Body of pancreas (tissue), 4 donors: ENCODE data around the gene HOXC10. TPM values are rescaled to one million over a fixed set of nuclear protein-coding genes. Genes with fewer than 3 reads are reported as not detected.

Source experiments
- ATAC-seq: fragments of 150-250 bp; one replicate; pipeline ENCODE4 v1.9.1; 2016
- DNase-seq, 4 donors: peaks; one replicate each; pipeline ENCODE4 v3.0.0-alpha.2; 2019
- H3K27ac ChIP-seq, 4 donors: fragments of 200-600 bp; sonication (generic); 1 replicate in 3 of 4; 2 replicates in 1 of 4; pipeline versions ENCODE4 v1.5.1 to v1.6.1; 2016 to 2019; ENCODE audit warnings: mild to moderate bottlenecking in 1 of 4, mixed read lengths in 1 of 4, moderate library complexity in 1 of 4
- H3K27me3 ChIP-seq, 2 donors: fragments of 200-600 bp; sonication (generic); one replicate each; pipeline ENCODE4 v1.6.0; 2016; ENCODE audit warnings: mild to moderate bottlenecking in 1 of 2
- H3K36me3 ChIP-seq, 2 donors: fragments of 200-600 bp; sonication (generic); replicated peaks in 1 of 2; 2 replicates each; pipeline ENCODE4 v1.5.1; 2016; ENCODE audit warnings: low read depth in 2 of 2; ENCODE audit not compliant: insufficient read depth in 1 of 2
- H3K4me1 ChIP-seq: fragments of 200-600 bp; sonication (generic); one replicate; pipeline ENCODE4 v1.6.0; 2016
- H3K4me3 ChIP-seq, 2 donors: fragments of 200-600 bp; sonication (generic); 1 replicate in 1 of 2; 2 replicates in 1 of 2; pipeline ENCODE4 v1.5.1; 2016 to 2019
- H3K9me3 ChIP-seq, 3 donors: fragments of 200-600 bp; sonication (generic); 1 replicate in 2 of 3; 2 replicates in 1 of 3; pipeline ENCODE4 v1.5.1; 2016
- CTCF ChIP-seq, 7 experiments: fragments of 450-650 bp in 4 of 7; fragments of 200-600 bp in 3 of 7; sonication (generic) in 3 of 7; IDR thresholded peaks; one replicate each; pipeline ENCODE4 v1.5.1; 2016 to 2019; ENCODE audit warnings: antibody characterized with exemption in 7 of 7
- POLR2A ChIP-seq, 3 donors: fragments of 450-650 bp; IDR thresholded peaks; one replicate each; pipeline ENCODE4 v1.6.1; 2016; ENCODE audit warnings: antibody characterized with exemption in 3 of 3, mild to moderate bottlenecking in 2 of 3
- WGBS, 2 donors: methylation state at CpG; one replicate each; pipeline ENCODE4 v1.1.5; 2017; 5-methylcytosine and 5-hydroxymethylcytosine counted together
- intact Hi-C: fragments of 100-400 bp; cut with DNase I; formaldehyde crosslinking; loops from one replicate; pipeline ENCODE4 v1.15.1; 2023
- total RNA-seq, 2 donors: library from RNA; depleted of rRNA; stranded (reverse); fragments of >200 nt; gene quantifications; one replicate each; pipeline ENCODE4 v1.1.0, GENCODE V29; 2016

Gene HOXC10
- total RNA-seq, 2 donors from 2014 or later: not detected

DNA sequence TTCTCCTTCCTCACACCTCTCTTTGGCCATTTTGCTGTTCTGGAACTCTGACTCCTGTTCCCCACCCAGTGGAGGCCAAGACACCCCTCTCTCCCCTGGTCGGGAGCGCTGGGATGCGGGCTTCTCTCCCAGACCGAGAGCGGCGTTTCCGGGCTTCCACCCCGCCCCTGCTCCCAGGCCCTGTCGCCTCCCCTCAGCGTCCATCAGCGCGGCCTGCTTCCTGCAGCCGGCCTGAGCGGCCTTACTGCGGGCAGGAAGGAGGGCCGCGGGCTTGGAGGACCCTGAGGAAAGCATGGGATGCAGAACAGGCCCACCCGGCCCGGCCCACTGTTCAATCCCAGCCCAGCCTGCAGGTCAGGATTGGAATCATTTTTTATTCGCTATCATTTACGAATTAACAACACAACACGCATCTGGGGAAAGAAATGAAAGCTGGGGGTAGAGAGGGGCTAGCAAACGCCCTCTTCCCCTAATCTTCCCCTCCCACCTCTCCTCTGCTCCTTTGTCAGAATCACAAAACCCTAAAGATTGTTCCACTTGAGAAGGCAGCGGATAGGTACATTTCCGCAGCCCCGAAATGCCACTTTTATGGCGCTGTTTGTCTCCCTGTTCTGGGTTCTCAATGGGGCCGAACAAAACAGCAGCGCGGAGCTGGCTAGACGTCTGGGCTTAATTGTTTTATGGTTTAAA is 20.0 kb downstream of the HOXC10 start:
- H3K27me3 ChIP-seq: peaks cover 6 to 73% of the 10 kb centered on the region in 2 donors
- WGBS, 2 donors: 10 to 15% methylated on average over 29 to 31 of the region's 31 CpGs
- H3K4me1 ChIP-seq: peaks cover 25% of the 10 kb centered on the region
- no peak for ATAC-seq
- TF ChIP-seq CTCF (IDR thresholded peaks at IDR 0.05): no peak
- H3K36me3 ChIP-seq: no peaks in the 10 kb centered on the region
- H3K27ac ChIP-seq: no peak overlapping the region
- no peaks in the 10 kb centered on the region for H3K9me3 ChIP-seq
- no peak for DNase-seq
- intact Hi-C loops: loop anchor here (5.0 kb wide), 1 partner anchor 197 kb away; no protein-coding TSS in a partner anchor
- no peak overlapping the region for H3K4me3 ChIP-seq

GRCh38 chr12:54005531-54005852 is 20.5 kb downstream of the HOXC10 start:
- TF ChIP-seq CTCF (IDR thresholded peaks at IDR 0.05): no peak
- no peak for TF ChIP-seq POLR2A (IDR thresholded peaks at IDR 0.05)
- DNase-seq: no peak
- H3K27ac ChIP-seq: no peak overlapping the region
- ATAC-seq: no peak
- H3K9me3 ChIP-seq: no peaks in the 10 kb centered on the region
- intact Hi-C loops: no loop called here
- H3K4me1 ChIP-seq: peaks cover 20% of the 10 kb centered on the region
- 2 to 13% methylated on average over 20 to 26 of the region's 26 CpGs for WGBS, 2 donors
- peaks cover 1 to 73% of the 10 kb centered on the region in 2 donors for H3K27me3 ChIP-seq
- no peaks in the 10 kb centered on the region for H3K36me3 ChIP-seq
- H3K4me3 ChIP-seq: no peak overlapping the region

DNA sequence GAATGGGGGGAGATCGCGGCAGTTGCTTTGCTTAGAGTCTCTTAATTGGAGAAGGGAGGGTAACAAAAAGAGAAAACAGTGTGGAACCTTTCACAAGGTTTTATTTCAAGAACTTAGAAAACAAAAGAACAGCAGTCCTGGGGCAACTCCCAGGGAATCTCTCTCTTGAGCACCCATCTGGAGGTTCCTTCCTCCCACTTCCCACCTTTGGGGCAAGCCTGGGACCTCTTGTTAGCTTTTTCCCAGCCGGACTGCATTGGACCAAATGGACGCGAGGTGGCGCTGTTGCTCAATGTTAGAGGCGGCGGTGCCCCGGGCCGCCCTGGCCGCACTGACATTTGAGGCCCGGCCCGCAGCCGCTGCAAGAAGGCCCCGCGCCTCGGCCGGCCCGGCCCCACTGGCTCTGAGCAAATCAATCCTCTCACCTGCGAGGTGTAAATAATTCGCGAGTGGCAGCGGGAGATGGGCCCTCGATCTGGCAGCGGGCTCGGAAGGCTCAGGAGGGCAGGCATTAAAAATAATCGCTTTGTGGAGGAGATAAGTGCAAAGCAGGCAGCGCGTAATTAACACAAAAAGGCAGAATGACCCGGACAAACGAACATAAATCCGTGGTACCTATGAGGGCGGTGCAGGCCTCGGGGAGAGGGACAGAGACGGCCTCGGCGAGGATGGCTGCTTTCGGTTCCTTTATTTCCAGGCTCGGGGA is 21.1 kb downstream of the HOXC10 start:
- intact Hi-C loops: no loop called here
- Histone ChIP-seq H3K27ac (no peak overlapping the region), H3K27me3 (peaks cover 0 to 72% of the 10 kb centered on the region in 2 donors), H3K9me3 (no peaks in the 10 kb centered on the region), H3K36me3 (no peaks in the 10 kb centered on the region), H3K4me3 (no peak overlapping the region), H3K4me1 (peaks cover 17% of the 10 kb centered on the region)
- 3 to 4% methylated on average over 30 to 39 of the region's 39 CpGs for WGBS, 2 donors
- peak; percentile 83 for ATAC-seq
- DNase-seq: peak; percentile 86 to 93 (median 90)
- TF ChIP-seq CTCF (IDR thresholded peaks at IDR 0.05): peak; percentile 88 to 97 (median 95)
- no peak for TF ChIP-seq POLR2A (IDR thresholded peaks at IDR 0.05)

GRCh38 chr12:54006559-54007220 is 21.7 kb downstream of the HOXC10 start:
- peaks cover 0 to 72% of the 10 kb centered on the region in 2 donors for H3K27me3 ChIP-seq
- no peak overlapping the region for H3K4me3 ChIP-seq
- intact Hi-C loops: no loop called here
- ATAC-seq (no peak), DNase-seq (no peak)
- H3K36me3 ChIP-seq: no peaks in the 10 kb centered on the region
- no peak overlapping the region for H3K27ac ChIP-seq
- peaks cover 17% of the 10 kb centered on the region for H3K4me1 ChIP-seq
- no peak for TF ChIP-seq POLR2A (IDR thresholded peaks at IDR 0.05)
- H3K9me3 ChIP-seq: no peaks in the 10 kb centered on the region
- 30 to 33% methylated on average over 22 of the region's 22 CpGs for WGBS, 2 donors

GRCh38 chr12:54007538-54008259 is 22.8 kb downstream of the HOXC10 start:
- peaks cover 0 to 68% of the 10 kb centered on the region in 2 donors for H3K27me3 ChIP-seq
- intact Hi-C loops: no loop called here
- H3K4me3 ChIP-seq: no peak overlapping the region
- H3K36me3 ChIP-seq: no peaks in the 10 kb centered on the region
- no peak overlapping the region for H3K27ac ChIP-seq
- TF ChIP-seq CTCF (IDR thresholded peaks at IDR 0.05) (no peak), POLR2A (IDR thresholded peaks at IDR 0.05) (no peak)
- 59 to 66% methylated on average over 2 of the region's 2 CpGs for whole genome bisulfite sequencing, 2 donors
- H3K4me1 ChIP-seq: peaks cover 17% of the 10 kb centered on the region
- no peak for DNase-seq
- H3K9me3 ChIP-seq: no peaks in the 10 kb centered on the region
- ATAC-seq: no peak
